Hematopoietic multipotent progenitor cell treated with erythropoietin and hydrocortisone succinate and interleukin-3 and kit ligand, for 17 days (in vitro differentiated cells): ENCODE measurements around the gene CRHBP.
A peak's percentile ranks its signal among the peaks of the same experiment; 100 is the strongest.
"Not testable (repeated sequence)": the region's sequence is repeated elsewhere in the genome, so short reads cannot be mapped to it uniquely, and the experiment has no call there.

Experiments used
- DNase-seq: peaks from one replicate; pipeline ENCODE4 v3.0.0-alpha.2; 2015; ENCODE audit warnings: low spot score

CRHBP gene

DNA sequence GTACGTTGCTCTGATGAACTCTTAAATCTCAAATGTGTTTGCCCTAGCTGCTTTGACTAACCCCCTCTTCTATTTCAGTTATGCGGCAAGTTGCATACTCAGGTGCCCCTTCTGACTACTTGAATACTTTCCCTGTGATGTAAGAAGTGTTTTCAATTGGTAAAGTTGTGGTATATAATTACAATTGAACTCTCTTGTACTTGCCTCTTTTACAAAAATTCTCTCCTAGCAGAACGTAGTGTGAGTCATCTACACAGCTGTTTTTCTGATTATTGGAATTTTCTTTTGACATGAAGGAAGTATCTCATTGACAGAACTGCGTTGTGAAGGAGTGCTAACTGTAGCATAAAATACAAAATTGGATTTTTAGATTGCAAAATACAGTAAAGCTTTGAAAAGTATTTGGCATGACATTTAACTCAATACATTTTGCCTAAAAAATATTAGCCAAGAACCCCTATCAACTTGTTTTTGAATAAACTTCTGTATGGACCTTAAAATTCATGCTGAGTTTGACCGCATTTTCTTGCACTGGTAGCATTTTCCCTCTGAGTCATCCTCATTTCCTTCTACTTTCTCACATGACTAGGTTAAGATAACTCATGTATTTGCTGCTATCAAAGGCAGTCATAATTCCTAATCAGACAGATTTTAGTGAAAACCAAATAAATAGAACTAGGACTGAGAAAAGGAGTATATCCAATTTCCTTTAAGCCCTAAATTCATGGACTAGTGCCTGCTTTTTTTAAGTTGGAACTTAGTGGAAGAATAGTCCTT is 6.3 kb downstream of the CRHBP start:
- DNase-seq: peak; percentile 72

- no peak for DNase-seq
Measured at GRCh38 chr5:76960004-76960625, 7.3 kb downstream of the CRHBP start.

DNA sequence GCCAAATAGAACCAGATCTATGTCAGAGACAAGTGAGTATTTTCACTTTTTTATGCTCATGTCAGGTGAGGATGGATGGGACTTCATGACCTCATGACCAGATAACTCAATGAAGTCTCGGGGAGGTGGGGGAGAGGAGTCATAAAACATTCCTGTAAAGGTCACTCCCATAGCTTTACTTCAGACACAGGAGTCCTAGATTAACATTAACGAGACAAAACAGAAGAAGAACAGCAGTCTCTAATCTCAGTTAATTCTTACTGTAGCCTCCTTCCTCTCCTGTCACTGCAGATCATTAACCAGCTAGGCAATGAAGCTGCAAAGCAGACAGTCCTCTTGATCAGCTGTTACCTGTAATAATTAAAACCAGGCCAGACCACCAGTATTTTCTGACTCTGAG is 11.2 kb downstream of the CRHBP start:
- DNase-seq: no peak

- no peak for DNase-seq
Measured at GRCh38 chr5:76971511-76971910, 18.7 kb downstream of the CRHBP start.

GRCh38 chr5:76972689-76973088 is 19.8 kb downstream of the CRHBP start:
- no peak for DNase-seq

- no peak for DNase-seq
Measured at GRCh38 chr5:76974785-76975184, 21.9 kb downstream of the CRHBP start.

GRCh38 chr5:76978869-76979268 is 26.0 kb downstream of the CRHBP start:
- DNase-seq: no peak

GRCh38 chr5:76980518-76981144 is 27.8 kb downstream of the CRHBP start:
- no peak for DNase-seq

GRCh38 chr5:76982450-76982849 is 29.6 kb downstream of the CRHBP start:
- DNase-seq: no peak

GRCh38 chr5:76983468-76983867 is 30.6 kb downstream of the CRHBP start:
- no peak for DNase-seq

DNA sequence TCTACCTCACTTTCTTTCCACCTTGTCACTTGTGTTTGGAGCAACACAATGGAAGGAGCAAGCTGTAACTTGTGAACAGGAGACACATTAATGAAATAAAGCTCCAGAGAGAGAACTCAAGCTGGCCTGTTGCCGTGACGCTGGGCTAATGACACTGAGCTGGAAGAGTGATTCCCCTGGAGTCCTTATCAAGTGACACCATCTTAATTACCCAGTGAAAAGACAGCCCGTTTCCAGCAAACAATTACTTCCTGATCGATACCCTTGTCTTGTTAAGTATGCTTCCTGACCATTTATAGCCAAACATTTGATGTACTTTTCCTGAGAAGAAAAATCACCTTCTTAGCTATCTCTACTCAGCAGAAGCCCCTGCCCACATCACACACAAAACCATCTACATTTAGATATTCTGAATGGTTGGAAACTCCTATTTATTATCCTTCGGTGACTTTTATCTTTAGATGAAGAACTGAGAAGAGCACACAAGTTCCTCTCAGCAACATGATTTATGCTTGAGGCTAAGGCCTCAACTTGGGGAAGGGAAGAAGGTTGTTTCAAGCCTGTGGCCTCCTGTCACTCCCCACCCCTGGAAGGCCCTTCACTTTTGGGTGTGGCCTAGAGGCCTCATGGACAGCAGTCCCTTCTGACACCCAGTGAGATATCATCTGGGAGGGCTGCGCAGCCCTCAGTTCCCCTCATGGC is 34.1 kb downstream of the CRHBP start:
- DNase-seq: no peak

DNA sequence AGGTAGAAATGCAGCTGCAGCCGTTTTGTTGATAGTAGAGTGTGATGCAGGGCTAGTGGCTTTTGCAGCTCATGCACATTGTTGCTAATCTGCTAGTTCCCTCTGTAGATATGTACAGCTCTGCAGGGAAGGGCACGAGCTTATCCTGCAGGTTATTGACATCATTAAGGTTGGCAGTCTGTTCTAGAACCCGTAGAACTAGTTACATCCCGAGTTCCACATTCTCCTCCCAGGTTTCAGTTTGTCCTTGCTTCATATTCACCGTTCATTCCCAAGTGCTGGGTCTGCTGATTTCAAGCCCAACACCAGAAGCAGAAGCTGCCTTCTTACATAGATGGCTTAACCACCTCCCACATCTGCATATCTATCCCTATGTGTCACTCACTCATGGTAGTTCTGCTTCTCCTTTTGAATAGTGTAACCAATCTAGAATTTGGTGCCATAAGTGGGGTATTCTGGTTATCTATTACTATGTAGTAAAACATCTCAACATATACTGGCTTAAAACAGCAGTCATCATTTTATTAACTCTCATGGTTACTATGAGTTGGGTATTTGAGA is 38.1 kb downstream of the CRHBP start:
- no peak for DNase-seq

DNA sequence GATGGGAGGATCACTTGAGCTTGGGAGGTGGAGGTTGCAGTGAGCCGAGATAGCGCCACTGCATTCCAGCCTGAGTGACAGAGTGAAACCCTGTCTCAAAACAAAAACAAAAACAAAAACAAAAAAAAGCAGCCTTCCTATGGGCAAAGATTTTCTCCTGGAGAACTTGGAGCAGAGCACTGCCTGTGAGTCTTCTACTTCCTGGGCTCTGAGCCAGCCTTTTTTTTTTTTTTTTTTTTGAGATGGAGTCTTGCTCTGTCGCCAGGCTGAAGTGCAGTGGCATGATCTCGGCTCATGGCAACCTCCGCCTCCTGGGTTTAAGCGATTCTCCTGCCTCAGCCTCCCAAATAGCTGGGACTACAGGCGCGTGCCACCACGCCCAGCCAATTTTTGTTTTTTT is 40.6 kb downstream of the CRHBP start:
- not testable (repeated sequence) for DNase-seq

GRCh38 chr5:76994337-76994736 is 41.5 kb downstream of the CRHBP start:
- DNase-seq: no peak

GRCh38 chr5:76998251-76998650 is 45.4 kb downstream of the CRHBP start:
- not testable (repeated sequence) for DNase-seq

DNA sequence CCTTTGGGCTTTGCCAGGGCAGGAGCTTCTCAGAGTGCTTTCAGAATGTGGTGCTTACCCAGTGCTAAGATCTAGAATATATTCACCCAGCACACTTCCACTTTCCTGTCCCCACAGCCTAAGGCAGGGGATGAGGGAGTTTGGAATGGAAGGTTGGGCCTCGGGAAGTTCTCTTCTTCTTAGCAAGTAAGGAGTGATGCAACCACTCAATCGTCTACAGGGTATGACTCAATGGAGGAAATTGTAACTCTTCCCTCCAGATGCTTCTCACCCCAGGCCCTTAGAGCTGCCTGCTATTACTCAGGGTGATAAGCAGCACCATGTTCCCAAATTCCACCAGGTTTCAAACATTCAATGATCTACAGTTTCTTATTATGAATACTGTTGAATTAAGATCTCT is 46.6 kb downstream of the CRHBP start:
- no peak for DNase-seq

DNA sequence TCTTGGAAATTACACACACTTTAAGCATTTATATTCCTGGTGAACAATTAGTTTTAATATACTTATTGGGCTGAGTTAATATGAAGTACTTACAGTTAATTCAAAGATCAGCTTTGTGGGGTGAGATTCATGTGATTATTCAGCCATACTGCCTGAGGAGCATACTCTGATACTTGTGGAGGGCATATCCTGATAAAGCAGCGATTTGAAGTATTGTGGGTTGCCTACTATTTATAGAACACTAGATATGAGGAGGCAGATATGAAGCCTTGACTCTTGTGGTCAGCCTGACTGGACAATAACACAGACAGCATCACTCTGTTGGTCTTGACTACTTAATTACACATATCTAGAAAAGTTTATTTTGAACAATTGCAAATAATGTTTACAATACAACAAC is 50.4 kb downstream of the CRHBP start:
- DNase-seq: no peak

DNA sequence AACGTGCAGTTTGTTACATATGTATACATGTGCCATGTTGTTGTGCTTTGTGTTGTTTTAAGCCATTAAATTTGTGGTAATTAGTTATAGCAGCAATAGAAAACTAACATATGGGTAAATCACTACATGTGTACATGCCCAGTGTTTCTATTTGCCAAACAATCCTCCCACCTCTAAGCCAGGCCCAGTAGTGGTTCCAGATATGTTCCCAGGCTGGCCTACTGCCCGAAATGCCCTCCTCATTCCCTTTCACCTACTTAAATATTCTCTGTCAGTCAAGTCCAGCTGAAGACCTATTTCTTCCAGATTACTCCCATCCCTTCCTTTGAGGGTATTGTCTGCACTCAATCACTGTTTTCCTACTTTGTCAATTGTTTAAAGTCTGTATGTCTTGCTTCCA is 53.3 kb downstream of the CRHBP start:
- no peak for DNase-seq

- DNase-seq: no peak
Measured at GRCh38 chr5:77008413-77008812, 55.6 kb downstream of the CRHBP start.

DNA sequence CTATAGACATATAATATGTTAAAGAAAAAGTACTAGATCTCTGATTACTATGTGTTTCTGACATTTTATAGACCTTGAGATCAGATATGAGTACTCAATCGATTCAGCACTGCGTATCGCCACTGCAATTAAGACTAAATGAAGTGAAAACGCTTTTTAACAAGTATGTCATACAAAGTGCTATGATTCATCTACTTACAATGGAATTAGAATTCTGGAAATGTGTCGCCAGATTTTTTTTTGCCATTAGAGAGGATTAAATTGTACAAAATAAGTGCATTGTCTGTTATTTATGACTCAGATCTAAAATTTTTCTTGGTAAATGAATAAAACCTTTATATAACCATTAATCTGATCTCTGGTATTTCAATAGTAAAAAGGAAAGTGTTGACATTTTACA is 57.4 kb downstream of the CRHBP start:
- no peak for DNase-seq

- DNase-seq: no peak
Measured at GRCh38 chr5:77011498-77011897, 58.7 kb downstream of the CRHBP start.

DNA sequence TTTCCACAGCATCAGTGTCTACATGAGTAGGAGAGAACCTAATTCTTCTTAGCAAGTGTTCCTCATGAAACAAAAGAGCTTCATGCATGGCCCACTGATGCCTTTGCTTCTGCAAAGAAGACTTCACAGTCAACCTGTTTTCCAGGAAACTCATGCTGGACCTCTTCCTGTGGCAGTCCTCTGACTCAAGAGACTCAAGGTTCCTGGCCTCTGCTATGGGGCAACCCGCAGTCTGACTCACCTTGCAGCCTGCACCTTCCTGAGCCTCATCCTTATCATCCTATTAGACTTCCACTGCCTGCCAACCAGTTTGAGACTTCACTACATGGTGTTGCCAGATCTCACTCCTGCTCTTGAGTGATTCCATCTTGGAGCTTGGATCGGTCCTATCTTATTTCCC is 59.8 kb downstream of the CRHBP start:
- no peak for DNase-seq
